Panc1 (cell line): ENCODE measurements around the gene TINAGL1. TPM values are rescaled to one million over a fixed set of nuclear protein-coding genes. Genes with fewer than 3 reads are reported as not detected.

Source experiments
- ATAC-seq: fragments of 200-7000 bp; cut with Tn5 transposase; 2 replicates; pipeline ENCODE4 v1.9.1; 2020; ENCODE audit warnings: mild to moderate bottlenecking, moderate library complexity
- BruUV-seq: library from RNA; stranded (reverse); fragments of 400-500 nt; replicated peaks from 2 replicates; lab custom pipeline; 2021; lab: Mats Ljungman, UMichigan
- CTCF ChIA-PET: fragments of 300-600 bp; sonication (Branson Sonifier 250); formaldehyde crosslinking; loops from one replicate; lab custom pipeline; 2022; ENCODE audit warnings: antibody characterized with exemption; lab: Charles Lee
- POLR2A ChIA-PET: fragments of 300-600 bp; sonication (Branson Sonifier 250); formaldehyde crosslinking; loops from one replicate; lab custom pipeline; 2022; ENCODE audit warnings: antibody characterized with exemption; lab: Charles Lee
- DNase-seq: peaks from one replicate; pipeline ENCODE4 v3.0.0-alpha.2; 2010; ENCODE audit warnings: low read depth, low spot score
- H3K27ac ChIP-seq: 2 replicates; pipeline ENCODE4 v1.5.1; 2011; ENCODE audit warnings: mild to moderate bottlenecking, low read length, inconsistent platforms
- H3K27me3 ChIP-seq: fragments of 200-500 bp; sonication (Bioruptor generic); 2 replicates; pipeline ENCODE4 v1.6.0; 2014; ENCODE audit warnings: low read length, inconsistent platforms; ENCODE audit not compliant: control insufficient read depth, insufficient read depth
- H3K36me3 ChIP-seq: fragments of 200-500 bp; sonication (Bioruptor generic); 2 replicates; pipeline ENCODE4 v1.5.1; 2014; ENCODE audit warnings: inconsistent platforms, mild to moderate bottlenecking, low read length, moderate library complexity; ENCODE audit not compliant: control insufficient read depth, insufficient read depth
- H3K4me1 ChIP-seq: 2 replicates; pipeline ENCODE4 v1.5.1; 2011; ENCODE audit warnings: inconsistent platforms, mild to moderate bottlenecking, low read length, moderate library complexity; ENCODE audit not compliant: control insufficient read depth, insufficient read depth
- H3K4me3 ChIP-seq, 2 experiments: 2 replicates each; pipeline ENCODE4 v1.5.1; 2011 to 2012; ENCODE audit warnings: low read depth in 2 of 2, low read length in 2 of 2, mild to moderate bottlenecking in 2 of 2, inconsistent platforms in 1 of 2, moderate library complexity in 1 of 2
- H3K9me3 ChIP-seq: fragments of 200-500 bp; sonication (Bioruptor generic); 2 replicates; pipeline ENCODE4 v1.5.1; 2014; ENCODE audit warnings: low read depth, mild to moderate bottlenecking, inconsistent platforms, low read length, moderate library complexity; ENCODE audit not compliant: control insufficient read depth, insufficient read depth
- CTCF ChIP-seq: fragments of 450-650 bp; IDR thresholded peaks from 2 replicates; pipeline ENCODE4 v1.5.1; 2017; ENCODE audit warnings: mild to moderate bottlenecking
- POLR2AphosphoS5 ChIP-seq: IDR thresholded peaks from 2 replicates; pipeline ENCODE4 v1.6.1; 2012; ENCODE audit warnings: mild to moderate bottlenecking, low read depth, low read length, moderate library complexity
- REST ChIP-seq, 2 experiments: IDR thresholded peaks; 2 replicates each; pipeline ENCODE4 v1.6.1; 2011 to 2012; ENCODE audit warnings: low read depth in 2 of 2, control low read depth in 1 of 2, low read length in 1 of 2, mild to moderate bottlenecking in 1 of 2, moderate library complexity in 1 of 2; ENCODE audit not compliant: insufficient read depth in 1 of 2
- SIN3A ChIP-seq: IDR thresholded peaks from 2 replicates; pipeline ENCODE4 v1.6.1; 2012; ENCODE audit warnings: low read depth, mild to moderate bottlenecking, low read length, moderate library complexity, borderline replicate concordance; ENCODE audit not compliant: insufficient read depth
- TCF7L2 ChIP-seq: IDR thresholded peaks from 2 replicates; pipeline ENCODE4 v1.6.1; 2011; ENCODE audit warnings: mild to moderate bottlenecking, low read depth, low read length, inconsistent platforms
- in situ Hi-C: cut with HindIII; loops from 2 replicates; pipeline ENCODE4 v1.10.0; 2016; ENCODE audit warnings: low sequenced_read_pairs, low pct_unique_long_range_greater_than_20kb
- intact Hi-C: fragments of 100-400 bp; cut with micrococcal nuclease; formaldehyde crosslinking; loops from one replicate; pipeline ENCODE4 v1.10.0; 2022; ENCODE audit not compliant: unreplicated experiment
- total RNA-seq: library from RNA; stranded (reverse); gene quantifications from one replicate; pipeline ENCODE4 v1.2.1, GENCODE V29; 2021; ENCODE audit not compliant: unreplicated experiment

TINAGL1 gene
- total RNA-seq, 1 experiment from 2014 or later: 6.1 TPM

- Histone ChIP-seq H3K27ac (peak overlapping the region; percentile 32; the same call in 1 of the 2 replicates), H3K36me3 (no peaks in the 10 kb centered on the region), H3K27me3 (no peaks in the 10 kb centered on the region), H3K4me1 (peaks cover 31% of the 10 kb centered on the region), H3K9me3 (no peaks in the 10 kb centered on the region), H3K4me3 (no peak overlapping the region)
- ATAC-seq (0 out of 2 replicates have a peak, but pooled peaks have one; percentile 22), DNase-seq (no peak)
- ChIA-PET POLR2A (no interaction called here), CTCF (interaction anchor here (1.1 kb wide), 1 partner anchor 42 kb away, joined by 3 read pairs; no protein-coding TSS in a partner anchor)
- BruUV-seq: no TSS peak
- in situ Hi-C loops (no loop called here), intact Hi-C loops (loop anchor here (2.0 kb wide), 1 partner anchor 27 kb away; no protein-coding TSS in a partner anchor)
- TF ChIP-seq CTCF (no peak), POLR2AphosphoS5 (no peak), TCF7L2 (no peak), REST (IDR thresholded peaks at IDR 0.05; ENCODE audit: insufficient read depth in 1 of 2, low read depth in 2 of 2, low read length in 1 of 2) (no peak), SIN3A (no peak)
Measured at GRCh38 chr1:31591425-31592093, 15.2 kb downstream of the TINAGL1 start.

- ChIA-PET CTCF (no interaction called here), POLR2A (no interaction called here)
- ATAC-seq (no peak), DNase-seq (no peak)
- no peak overlapping the region for H3K4me3 ChIP-seq
- H3K27me3 ChIP-seq: no peaks in the 10 kb centered on the region
- BruUV-seq: no TSS peak
- H3K9me3 ChIP-seq: no peaks in the 10 kb centered on the region
- intact Hi-C loops (loop anchor here (2.0 kb wide), 1 partner anchor 27 kb away; no protein-coding TSS in a partner anchor), in situ Hi-C loops (no loop called here)
- H3K27ac ChIP-seq: peak overlapping the region; percentile 32; the same call in 1 of the 2 replicates
- no peaks in the 10 kb centered on the region for H3K36me3 ChIP-seq
- TF ChIP-seq CTCF (no peak), TCF7L2 (no peak), REST (IDR thresholded peaks at IDR 0.05; ENCODE audit: insufficient read depth in 1 of 2, low read depth in 2 of 2, low read length in 1 of 2) (no peak), SIN3A (no peak), POLR2AphosphoS5 (no peak)
- peaks cover 33% of the 10 kb centered on the region for H3K4me1 ChIP-seq
Measured at GRCh38 chr1:31592132-31592531, 15.8 kb downstream of the TINAGL1 start.
